HepG2 (cell line): ENCODE results near the gene PRB3.

Source experiments
- CREB1 ChIP-seq, 2 experiments: fragments of 450-650 bp in 1 of 2; IDR thresholded peaks; 2 replicates each; pipeline ENCODE4 v1.6.1; 2016 to 2017; ENCODE audit warnings: control low read depth in 1 of 2, mild to moderate bottlenecking in 1 of 2, missing compliant biosample characterization in 1 of 2, missing genetic modification characterization in 1 of 2
- CTCF ChIP-seq: sonication (generic); formaldehyde crosslinking; IDR thresholded peaks from 2 replicates; pipeline ENCODE4 v1.5.0; 2020; ENCODE audit warnings: mild to moderate bottlenecking, missing genetic modification reagents, moderate library complexity
- HDAC6 ChIP-seq: fragments of 200-600 bp; sonication (generic); IDR thresholded peaks from 2 replicates; pipeline ENCODE4 v1.7.0; 2017; ENCODE audit warnings: mild to moderate bottlenecking, antibody characterized with exemption, low read length, low read depth
- JUND ChIP-seq: sonication (generic); formaldehyde crosslinking; IDR thresholded peaks from 2 replicates; pipeline ENCODE4 v1.8.0; 2022; ENCODE audit warnings: mild to moderate bottlenecking, missing genetic modification reagents
- MAX ChIP-seq: IDR thresholded peaks from 2 replicates; pipeline ENCODE4 v1.6.1; 2012; ENCODE audit warnings: inconsistent platforms
- POLR2A ChIP-seq, 2 experiments: IDR thresholded peaks; 2 replicates each; pipeline ENCODE4 v1.6.1; 2011; ENCODE audit warnings: low read depth in 2 of 2, low read length in 2 of 2, mild to moderate bottlenecking in 1 of 2, moderate library complexity in 1 of 2; ENCODE audit not compliant: insufficient read depth in 1 of 2
- THAP7 ChIP-seq: sonication (generic); formaldehyde crosslinking; IDR thresholded peaks from 2 replicates; pipeline ENCODE4 v1.8.1; 2023; ENCODE audit warnings: mild to moderate bottlenecking, missing genetic modification reagents
- ZSCAN29 ChIP-seq: sonication (generic); formaldehyde crosslinking; conservative IDR thresholded peaks from 2 replicates; pipeline ENCODE4 v1.4.0; 2020; ENCODE audit warnings: mild to moderate bottlenecking, missing genetic modification reagents

- TF ChIP-seq THAP7 (CRISPR knock-in tag) (no peak), ZSCAN29 (CRISPR knock-in tag) (no peak), MAX (no peak), JUND (CRISPR knock-in tag) (no peak), HDAC6 (no peak), POLR2A (IDR thresholded peaks at IDR 0.05; ENCODE audit: insufficient read depth in 1 of 2, low read depth in 2 of 2, low read length in 2 of 2) (no peak), CTCF (CRISPR knock-in tag) (no peak), CREB1 (IDR thresholded peaks at IDR 0.05) (no peak), CREB1 (CRISPR knock-in tag; IDR thresholded peaks at IDR 0.05) (no peak)
These were observed at the start of gene PRB3 for GRCh38 chr12:11269607-11270006.
